HuH-7 (cell line): ENCODE data around the gene ANTXR2.
"Not testable (repeated sequence)": the region's sequence is repeated elsewhere in the genome, so short reads cannot be mapped to it uniquely, and the experiment has no call there.

Experiments
- DNase-seq: peaks from one replicate; pipeline ENCODE4 v3.0.0; 2011; ENCODE audit warnings: low spot score

The ANTXR2 gene

DNA sequence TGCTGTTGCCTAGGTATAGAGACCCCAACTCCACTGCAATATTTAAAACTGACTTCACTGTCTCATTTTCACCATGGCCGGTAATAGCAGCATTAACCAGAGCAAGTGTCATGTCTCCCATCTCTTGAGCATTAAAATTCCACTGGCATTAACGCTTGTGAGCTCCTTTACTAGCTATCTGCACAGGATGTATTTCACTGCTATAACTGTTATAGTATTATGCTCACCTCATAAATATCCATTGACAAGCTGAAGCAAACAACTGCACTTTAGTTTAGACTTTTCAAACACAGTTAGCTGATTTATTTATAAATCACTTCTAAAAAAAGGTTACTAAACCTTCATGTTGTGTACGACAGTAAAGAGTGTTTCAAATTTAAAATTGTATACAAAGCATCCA is 157.8 kb downstream of the ANTXR2 start:
- DNase-seq = no peak

- DNase-seq = no peak
These were observed 159.4 kb downstream of the ANTXR2 start for GRCh38 chr4:79913581-79913980.

DNA sequence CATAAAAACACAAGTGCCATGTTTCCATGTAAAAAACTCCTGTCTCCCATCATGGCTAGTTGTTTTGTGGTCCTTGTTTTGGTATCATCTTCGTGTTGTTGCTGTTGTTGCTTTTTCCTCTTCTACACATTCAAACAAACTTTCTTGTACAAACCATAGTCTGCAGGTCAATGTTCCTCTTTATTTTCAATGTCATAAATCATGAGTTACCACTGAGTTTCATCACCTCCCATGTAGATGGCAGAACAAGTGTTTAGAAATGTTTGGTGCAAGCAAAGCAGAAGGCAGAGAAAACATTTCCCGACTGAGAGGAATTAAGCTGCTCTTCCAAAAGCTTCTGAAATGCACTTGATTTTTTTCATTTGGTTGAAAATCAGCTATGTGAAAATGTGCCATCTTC is 166.0 kb downstream of the ANTXR2 start:
- DNase-seq = no peak

DNA sequence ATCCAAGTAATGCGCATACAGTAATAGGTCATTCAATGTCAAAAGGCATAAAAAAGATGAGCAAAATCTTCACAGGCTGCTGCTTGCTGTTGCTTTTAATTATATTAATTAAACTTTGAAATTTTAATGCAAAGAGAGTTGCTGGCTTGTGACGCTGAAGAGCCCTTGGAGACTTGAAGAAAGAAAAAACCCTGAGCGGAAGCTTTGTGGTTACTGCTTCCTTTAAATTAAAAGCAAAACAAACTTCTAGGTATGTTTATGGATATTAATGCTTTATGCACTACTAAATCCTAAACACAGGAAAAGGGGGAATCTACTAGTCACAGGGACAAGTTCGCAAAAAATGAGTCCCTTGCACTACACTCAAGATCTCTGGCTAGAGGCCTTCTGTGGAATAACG is 166.7 kb downstream of the ANTXR2 start:
- no peak for DNase-seq

DNA sequence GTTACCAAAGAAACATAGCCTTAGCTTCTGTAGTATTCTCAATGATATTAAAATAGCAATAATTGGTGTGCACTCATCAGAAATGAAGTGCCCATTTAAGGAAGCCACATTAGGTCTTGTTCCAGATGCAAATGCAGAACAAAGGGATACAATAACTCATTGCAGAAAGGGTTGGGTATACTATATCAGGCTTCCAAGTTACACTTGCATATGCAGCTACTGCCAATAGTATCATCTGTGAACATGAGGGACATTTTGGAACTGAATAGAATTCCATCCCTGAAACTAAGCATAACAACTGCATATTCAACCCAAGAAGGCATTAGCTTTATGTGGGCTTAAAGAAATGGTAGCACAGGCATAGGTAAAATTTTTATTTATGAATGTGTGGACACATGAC is 167.8 kb downstream of the ANTXR2 start:
- DNase-seq = no peak

- no peak for DNase-seq
These were observed 168.7 kb downstream of the ANTXR2 start for GRCh38 chr4:79904331-79904730.

- no peak for DNase-seq
These were observed 172.8 kb downstream of the ANTXR2 start for GRCh38 chr4:79900182-79900581.

- no peak for DNase-seq
These were observed 173.5 kb downstream of the ANTXR2 start for GRCh38 chr4:79899481-79899880.

GRCh38 chr4:79898055-79898454 is 175.0 kb downstream of the ANTXR2 start:
- DNase-seq = no peak

DNA sequence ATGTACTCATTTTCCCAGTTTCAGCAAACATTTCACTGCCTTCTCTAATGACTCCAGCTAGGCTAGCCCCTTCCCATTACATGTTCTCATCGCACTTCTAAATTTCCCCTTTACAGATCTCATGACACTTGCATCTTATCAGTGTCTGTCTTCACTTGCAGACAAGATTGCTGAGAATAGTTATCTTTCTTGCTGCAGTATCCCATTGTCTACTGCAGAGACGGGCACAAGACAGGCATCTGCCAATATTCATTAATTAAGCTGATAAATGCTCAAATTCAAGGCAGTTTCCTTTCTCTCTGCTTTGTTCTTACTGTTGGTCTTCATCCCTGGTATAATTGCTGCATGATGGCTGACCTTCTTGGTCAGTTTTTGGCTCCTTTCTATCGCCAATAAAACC is 175.9 kb downstream of the ANTXR2 start:
- no peak for DNase-seq

GRCh38 chr4:79893456-79893855 is 179.6 kb downstream of the ANTXR2 start:
- no peak for DNase-seq

- not testable (repeated sequence) for DNase-seq
These were observed 184.0 kb downstream of the ANTXR2 start for GRCh38 chr4:79889026-79889425.

- no peak for DNase-seq
These were observed 186.5 kb downstream of the ANTXR2 start for GRCh38 chr4:79886557-79886956.

DNA sequence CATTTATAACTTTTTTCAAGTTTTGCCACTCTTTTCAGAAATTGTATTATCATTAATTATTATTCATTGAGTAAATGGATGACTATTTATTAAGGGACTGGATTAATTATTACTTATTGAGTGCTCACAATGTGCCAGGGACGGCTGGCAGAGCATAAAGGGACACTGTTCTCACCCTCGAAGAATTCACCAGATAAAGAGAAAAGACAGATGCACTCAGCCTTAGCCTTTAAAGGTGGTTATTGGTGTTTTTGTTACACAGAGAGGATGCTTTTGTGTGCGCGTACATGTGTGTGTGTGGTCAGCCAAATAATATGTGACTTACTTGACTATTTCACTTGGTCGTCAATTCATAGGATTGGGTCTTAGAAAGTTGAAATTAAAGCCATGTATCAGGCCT is 187.0 kb downstream of the ANTXR2 start:
- DNase-seq = no peak

GRCh38 chr4:79883290-79883689 is 189.7 kb downstream of the ANTXR2 start:
- DNase-seq = no peak

DNA sequence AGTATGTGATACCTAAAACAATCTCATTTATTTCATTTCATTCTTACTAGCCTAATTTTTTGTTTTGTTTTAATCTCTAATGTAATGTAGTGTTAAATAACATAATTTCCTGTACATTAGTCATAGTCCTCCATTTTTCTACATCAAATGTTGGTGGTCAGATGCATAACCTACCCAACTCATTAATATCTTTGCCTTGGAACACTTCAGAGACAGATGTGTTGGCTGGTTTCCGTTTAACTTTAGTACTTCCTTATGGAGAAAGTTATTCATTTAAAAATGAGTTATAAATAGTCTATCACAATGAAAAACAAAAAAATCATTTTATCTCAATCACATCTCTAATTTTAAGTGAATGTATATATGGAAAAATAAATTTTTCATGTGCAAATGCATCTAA is 190.2 kb downstream of the ANTXR2 start:
- no peak for DNase-seq

GRCh38 chr4:79881407-79881806 is 191.6 kb downstream of the ANTXR2 start:
- DNase-seq = no peak

- DNase-seq = no peak
These were observed 195.5 kb downstream of the ANTXR2 start for GRCh38 chr4:79877511-79877910.

- DNase-seq = no peak
These were observed 197.6 kb downstream of the ANTXR2 start for GRCh38 chr4:79875344-79875899.

DNA sequence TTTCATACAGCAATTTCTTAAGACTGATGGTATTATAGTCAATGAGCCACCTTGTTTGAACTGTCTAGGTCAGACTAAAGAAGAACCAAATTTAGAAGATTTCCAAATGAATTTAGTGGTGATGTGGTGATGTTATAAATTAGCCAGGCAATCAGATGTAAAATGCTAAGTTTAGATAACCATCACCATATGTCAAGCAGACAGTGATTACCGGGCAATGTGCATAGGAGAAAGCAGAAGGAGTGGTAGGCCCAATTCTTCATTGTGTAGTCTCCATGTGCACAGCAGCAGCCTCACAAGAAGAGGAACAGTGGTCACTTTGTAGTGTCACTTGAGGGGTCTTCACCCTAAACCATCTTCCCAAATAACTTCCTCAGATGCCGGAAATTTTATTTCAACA is 198.8 kb downstream of the ANTXR2 start:
- no peak for DNase-seq

DNA sequence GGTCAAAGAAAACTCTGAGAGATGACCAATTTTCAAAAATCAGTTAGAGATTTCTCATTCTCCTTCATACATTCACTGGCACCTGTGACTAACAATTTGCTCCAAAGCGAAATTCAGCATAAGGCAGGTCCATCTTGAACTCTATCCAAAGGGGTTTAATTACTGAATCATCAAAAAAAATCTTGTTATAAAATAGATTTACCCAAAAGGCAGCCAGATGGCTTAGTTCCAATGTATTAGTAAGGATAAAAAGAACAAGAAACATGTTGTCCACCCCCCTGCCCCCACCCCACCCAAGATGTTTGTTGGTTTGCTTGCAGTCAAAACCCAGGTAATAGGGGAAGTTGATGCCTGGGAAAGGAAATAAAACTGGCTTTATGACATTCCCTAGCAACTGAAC is 200.3 kb downstream of the ANTXR2 start:
- DNase-seq = no peak

DNA sequence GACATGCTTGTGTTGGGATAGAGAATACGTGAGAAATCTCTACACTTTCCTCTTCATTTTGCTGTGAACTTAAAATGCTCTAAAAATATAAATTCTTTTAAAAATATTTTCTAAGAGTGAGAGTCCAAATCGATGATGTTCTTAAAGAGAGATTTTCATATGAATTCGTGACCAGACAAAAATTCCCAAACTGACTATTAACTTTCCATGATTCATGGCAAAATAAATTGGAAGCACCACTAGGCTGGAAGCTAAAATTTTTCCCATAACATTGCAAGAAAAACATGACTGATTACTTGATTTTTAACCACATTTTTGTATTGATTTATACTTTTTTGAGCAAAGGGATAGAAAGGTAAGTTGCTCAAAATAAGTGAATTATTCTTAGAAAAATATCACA is 201.1 kb downstream of the ANTXR2 start:
- no peak for DNase-seq

DNA sequence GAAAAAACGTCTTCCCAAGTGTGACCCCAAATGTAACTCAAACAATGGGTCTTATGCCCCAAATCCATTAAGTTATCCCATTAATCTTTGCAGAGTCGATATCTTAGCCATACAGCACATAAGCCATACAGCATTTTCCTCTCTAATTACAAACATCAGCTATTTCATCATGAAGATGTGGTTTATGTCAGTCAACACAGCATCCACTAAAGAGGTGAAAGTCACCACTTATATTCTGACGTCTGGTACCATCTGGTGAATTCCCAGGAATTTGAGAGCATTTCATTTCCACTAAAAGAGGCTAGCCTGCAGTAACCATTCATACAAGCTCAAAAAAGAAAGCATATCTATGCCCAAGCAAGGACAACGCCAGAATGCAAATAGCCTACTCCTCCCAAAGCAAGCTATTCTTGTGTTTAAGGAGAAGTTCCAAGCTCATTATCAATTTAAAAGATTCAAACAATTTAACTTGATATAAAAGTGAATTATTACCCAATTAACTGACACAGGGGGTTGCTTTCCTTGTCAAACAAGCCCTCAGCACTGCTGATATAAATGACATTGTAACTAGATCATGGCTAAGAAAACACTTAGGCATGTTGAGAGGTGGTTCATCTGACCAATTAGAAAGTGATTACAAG is 203.3 kb downstream of the ANTXR2 start:
- no peak for DNase-seq

DNA sequence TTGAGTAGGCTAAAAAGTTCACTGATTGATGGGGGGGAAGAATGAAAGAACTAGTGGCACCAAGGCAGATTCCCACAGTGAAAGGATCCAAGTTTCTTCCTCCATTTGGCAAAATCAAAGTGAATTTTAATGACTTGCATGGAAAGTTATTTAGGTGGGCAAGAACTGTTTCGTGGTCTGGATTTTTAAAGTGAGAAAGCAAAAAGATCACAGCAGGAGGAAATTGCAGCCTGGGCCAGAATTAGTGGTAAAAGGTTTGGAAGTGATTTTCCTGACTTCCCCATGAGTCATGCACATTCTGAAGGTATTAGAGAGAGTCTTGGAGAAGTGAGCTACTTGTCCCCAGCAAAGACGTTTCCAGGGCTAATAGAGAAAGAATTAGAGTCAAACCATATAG is 207.8 kb downstream of the ANTXR2 start:
- no peak for DNase-seq
